Uterus (tissue), 4 donors: Measurements from ENCODE around the gene ANKLE1. TPM values are rescaled to one million over a fixed set of nuclear protein-coding genes. Genes with fewer than 3 reads are reported as not detected.

Experiments used
- DNase-seq, 2 donors: peaks; one replicate each; pipeline ENCODE4 v3.0.0-alpha.2; 2019 to 2020
- H3K27ac ChIP-seq, 2 donors: fragments of 200-600 bp; sonication (generic); 1 replicate in 1 of 2; 2 replicates in 1 of 2; pipeline ENCODE4 v1.5.1; 2016 to 2018
- H3K27me3 ChIP-seq, 2 donors: fragments of 200-600 bp; sonication (generic); one replicate each; pipeline ENCODE4 v1.5.1; 2018 to 2019; ENCODE audit warnings: control low read depth in 1 of 2
- H3K36me3 ChIP-seq, 2 donors: fragments of 200-600 bp; sonication (generic); one replicate each; pipeline ENCODE4 v1.5.1; 2019; ENCODE audit warnings: control low read depth in 1 of 2
- H3K4me1 ChIP-seq, 2 donors: fragments of 200-600 bp; sonication (generic); one replicate each; pipeline ENCODE4 v1.5.1; 2018 to 2019; ENCODE audit warnings: control low read depth in 1 of 2
- H3K4me3 ChIP-seq, 2 donors: fragments of 200-600 bp; sonication (generic); 1 replicate in 1 of 2; 2 replicates in 1 of 2; pipeline ENCODE4 v1.5.1; 2018 to 2019; ENCODE audit warnings: mild to moderate bottlenecking in 1 of 2
- H3K9me3 ChIP-seq, 2 donors: fragments of 200-600 bp; sonication (generic); one replicate each; pipeline ENCODE4 v1.5.1; 2019; ENCODE audit warnings: control low read depth in 1 of 2
- CTCF ChIP-seq, 4 experiments: fragments of 200-600 bp in 2 of 4; fragments of 450-650 bp in 2 of 4; sonication (generic) in 2 of 4; IDR thresholded peaks; one replicate each; pipeline ENCODE4 v1.5.1; 2016 to 2019; ENCODE audit warnings: antibody characterized with exemption in 4 of 4, mild to moderate bottlenecking in 2 of 4, moderate library complexity in 1 of 4
- POLR2A ChIP-seq, 2 donors: fragments of 450-650 bp; IDR thresholded peaks; one replicate each; pipeline ENCODE4 v1.6.1; 2016; ENCODE audit warnings: antibody characterized with exemption in 2 of 2, mild to moderate bottlenecking in 1 of 2, moderate library complexity in 1 of 2
- intact Hi-C: fragments of 100-400 bp; cut with DNase I; formaldehyde crosslinking; loops from one replicate; pipeline ENCODE4 v1.15.1; 2023; ENCODE audit warnings: low total_unique reads
- total RNA-seq, 4 donors: library from RNA; depleted of rRNA in 3 of 4; stranded (reverse); fragments of >200 nt in 3 of 4; gene quantifications; one replicate each; pipeline versions ENCODE4 v1.1.0 to v1.2.4, GENCODE V29; 2014 to 2023
- donor health status: DM: yes; HTN: yes; CAD: no.

ANKLE1 gene
- total RNA-seq, 4 donors from 2014 or later = 1.6 to 2.4 TPM; not detected in 2

- no peak for DNase-seq
- Histone ChIP-seq H3K9me3 (no peaks in the 10 kb centered on the region), H3K4me3 (no peak overlapping the region), H3K4me1 (peaks cover 0 to 13% of the 10 kb centered on the region in 2 donors), H3K36me3 (no peaks in the 10 kb centered on the region), H3K27ac (no peak overlapping the region), H3K27me3 (peaks cover 5 to 12% of the 10 kb centered on the region in 2 donors)
- TF ChIP-seq POLR2A (IDR thresholded peaks at IDR 0.05) (no peak), CTCF (IDR thresholded peaks at IDR 0.05) (no peak)
- intact Hi-C loops = no loop called here
Measured at GRCh38 chr19:17285415-17286135, 3.9 kb downstream of the ANKLE1 start.

- TF ChIP-seq CTCF (IDR thresholded peaks at IDR 0.05) (no peak), POLR2A (IDR thresholded peaks at IDR 0.05) (no peak)
- H3K27me3 ChIP-seq = peaks cover 4 to 11% of the 10 kb centered on the region in 2 donors
- no peak for DNase-seq
- no peak overlapping the region for H3K27ac ChIP-seq
- H3K4me1 ChIP-seq = peaks cover 0 to 13% of the 10 kb centered on the region in 2 donors
- no peaks in the 10 kb centered on the region for H3K9me3 ChIP-seq
- no peaks in the 10 kb centered on the region for H3K36me3 ChIP-seq
- intact Hi-C loops = no loop called here
- H3K4me3 ChIP-seq = no peak overlapping the region
Measured at GRCh38 chr19:17286263-17286662, 4.6 kb downstream of the ANKLE1 start.

- intact Hi-C loops = no loop called here
- no peak for DNase-seq
- H3K27ac ChIP-seq = no peak overlapping the region
- peaks cover 0 to 8% of the 10 kb centered on the region in 2 donors for H3K4me1 ChIP-seq
- H3K36me3 ChIP-seq = no peaks in the 10 kb centered on the region
- H3K4me3 ChIP-seq = no peak overlapping the region
- H3K9me3 ChIP-seq = no peaks in the 10 kb centered on the region
- TF ChIP-seq CTCF (IDR thresholded peaks at IDR 0.05) (no peak), POLR2A (IDR thresholded peaks at IDR 0.05) (no peak)
- peaks cover 0 to 6% of the 10 kb centered on the region in 2 donors for H3K27me3 ChIP-seq
Measured at GRCh38 chr19:17286752-17287151, 5.1 kb downstream of the ANKLE1 start.

- no peaks in the 10 kb centered on the region for H3K27me3 ChIP-seq
- TF ChIP-seq CTCF (IDR thresholded peaks at IDR 0.05) (no peak), POLR2A (IDR thresholded peaks at IDR 0.05) (no peak)
- DNase-seq = peak; percentile 57 to 65
Measured at GRCh38 chr19:17289489-17289888, 7.8 kb downstream of the ANKLE1 start.

DNA sequence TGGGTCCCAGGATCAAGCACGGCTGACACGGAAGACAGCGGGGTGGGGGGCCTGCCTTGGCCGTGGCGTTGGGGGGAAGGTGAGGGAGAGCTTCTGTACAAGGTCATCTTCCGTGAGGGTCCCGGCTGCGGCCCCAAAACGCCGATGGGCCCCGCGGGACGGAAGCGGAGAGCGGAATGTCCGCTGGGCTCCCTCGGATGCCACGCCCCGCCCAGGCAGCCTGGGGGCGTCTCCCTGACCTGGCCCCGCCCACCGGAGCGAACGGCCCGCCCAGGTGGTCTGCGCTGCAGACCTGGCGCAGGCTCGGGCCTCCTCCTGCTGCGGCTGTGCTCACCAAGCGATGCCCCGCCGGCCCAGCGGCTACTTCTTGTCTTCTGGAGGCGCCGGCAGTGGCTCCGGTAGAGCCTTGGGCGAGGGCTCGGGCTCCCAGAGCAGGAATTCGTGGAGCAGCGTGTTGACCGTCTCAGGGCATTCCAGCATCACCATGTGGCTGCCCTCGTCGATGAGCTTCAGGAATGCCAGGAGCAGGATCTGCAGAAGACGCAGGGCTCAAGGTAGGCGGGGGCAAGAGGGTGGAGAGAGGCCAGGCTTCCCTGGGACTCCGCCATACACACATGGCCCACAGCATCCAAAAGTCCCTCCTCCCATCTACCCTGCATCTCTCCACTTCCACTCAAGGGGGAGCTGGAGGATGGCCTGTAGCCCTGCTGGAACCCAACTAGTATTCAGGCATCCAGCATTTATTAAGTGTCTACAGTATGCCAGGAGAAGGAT, 10.8 kb downstream of the ANKLE1 start:
- Histone ChIP-seq H3K4me1 (no peaks in the 10 kb centered on the region), H3K27me3 (no peaks in the 10 kb centered on the region), H3K4me3 (peak overlapping the region; percentile 35 to 39), H3K27ac (peak overlapping the region; percentile 43 to 76), H3K36me3 (no peaks in the 10 kb centered on the region), H3K9me3 (no peaks in the 10 kb centered on the region)
- DNase-seq = peak; percentile 66 to 73
- intact Hi-C loops = no loop called here
- no peak for TF ChIP-seq POLR2A (IDR thresholded peaks at IDR 0.05)
- TF ChIP-seq CTCF (IDR thresholded peaks at IDR 0.05) = peak; percentile 47 to 79 (median 66)

More at GRCh38 chr19:17289489-17289888, 7.8 kb downstream of the ANKLE1 start:
- intact Hi-C loops = no loop called here
- Histone ChIP-seq H3K27ac (no peak overlapping the region), H3K4me3 (no peak overlapping the region), H3K9me3 (no peaks in the 10 kb centered on the region), H3K4me1 (no peaks in the 10 kb centered on the region), H3K36me3 (no peaks in the 10 kb centered on the region)
